Loucy (cell line): ENCODE results near the gene C1QTNF12.

Experiments
- H2AFZ ChIP-seq: fragments of 200-600 bp; sonication (generic); 2 replicates; pipeline ENCODE4 v1.6.0; 2016; ENCODE audit warnings: antibody characterized with exemption, mild to moderate bottlenecking, low read length, moderate library complexity
- H3F3A ChIP-seq: fragments of 200-600 bp; 2 replicates; pipeline ENCODE4 v1.6.0; 2016; ENCODE audit warnings: antibody characterized with exemption, low read depth, mild to moderate bottlenecking
- H3K27me3 ChIP-seq: fragments of 200-600 bp; sonication (generic); 2 replicates; pipeline ENCODE4 v1.6.1; 2014; ENCODE audit warnings: low read length, mild to moderate bottlenecking; ENCODE audit not compliant: insufficient read depth, poor library complexity, severe bottlenecking
- H3K36me3 ChIP-seq: fragments of 200-600 bp; sonication (generic); 2 replicates; pipeline ENCODE4 v1.6.1; 2016; ENCODE audit warnings: low read length; ENCODE audit not compliant: insufficient read depth
- H3K4me1 ChIP-seq: fragments of 200-600 bp; sonication (generic); 2 replicates; pipeline ENCODE4 v1.5.1; 2014; ENCODE audit warnings: low read length, mild to moderate bottlenecking; ENCODE audit not compliant: insufficient read depth, poor library complexity, severe bottlenecking
- H3K4me2 ChIP-seq: fragments of 200-600 bp; sonication (generic); 2 replicates; pipeline ENCODE4 v1.6.0; 2014; ENCODE audit warnings: antibody characterized with exemption, low read length, low read depth, mild to moderate bottlenecking; ENCODE audit not compliant: poor library complexity, severe bottlenecking
- H3K4me3 ChIP-seq: fragments of 200-600 bp; sonication (generic); 2 replicates; pipeline ENCODE4 v1.5.1; 2014; ENCODE audit warnings: low read length, mild to moderate bottlenecking, mixed read lengths; ENCODE audit not compliant: poor library complexity, severe bottlenecking
- H3K79me2 ChIP-seq: fragments of 200-600 bp; sonication (generic); 2 replicates; pipeline ENCODE4 v1.6.1; 2014; ENCODE audit warnings: low read length; ENCODE audit not compliant: insufficient read depth
- H3K9ac ChIP-seq: fragments of 200-600 bp; sonication (generic); 2 replicates; pipeline ENCODE4 v1.6.0; 2014; ENCODE audit warnings: mild to moderate bottlenecking, low read depth, low read length, moderate library complexity; ENCODE audit not compliant: poor library complexity, severe bottlenecking
- H3K9me2 ChIP-seq: fragments of 200-600 bp; sonication (generic); replicated peaks from 2 replicates; pipeline ENCODE4 v1.6.1; 2016; ENCODE audit warnings: low read depth, low read length, mixed read lengths
- H3K9me3 ChIP-seq: fragments of 200-600 bp; sonication (generic); 2 replicates; pipeline ENCODE4 v1.6.1; 2014; ENCODE audit warnings: mild to moderate bottlenecking, antibody characterized with exemption, low read length, low read depth; ENCODE audit not compliant: insufficient read depth
- H4K20me1 ChIP-seq: fragments of 200-600 bp; sonication (generic); 2 replicates; pipeline ENCODE4 v1.6.0; 2014; ENCODE audit warnings: antibody characterized with exemption, low read length, mild to moderate bottlenecking; ENCODE audit not compliant: insufficient read depth, poor library complexity, severe bottlenecking
- EZH2phosphoT487 ChIP-seq: fragments of 200-600 bp; IDR thresholded peaks from 2 replicates; pipeline ENCODE4 v1.6.1; 2018; ENCODE audit warnings: antibody characterized with exemption, mild to moderate bottlenecking, moderate library complexity, borderline replicate concordance
- TF ChIP-seq, protein P1 (sequence below): fragments of 200-600 bp; sonication (generic); conservative IDR thresholded peaks from 2 replicates; pipeline ENCODE4 v1.5.1; 2014; ENCODE audit warnings: mild to moderate bottlenecking, antibody characterized with exemption, low read length

Gene C1QTNF12

DNA sequence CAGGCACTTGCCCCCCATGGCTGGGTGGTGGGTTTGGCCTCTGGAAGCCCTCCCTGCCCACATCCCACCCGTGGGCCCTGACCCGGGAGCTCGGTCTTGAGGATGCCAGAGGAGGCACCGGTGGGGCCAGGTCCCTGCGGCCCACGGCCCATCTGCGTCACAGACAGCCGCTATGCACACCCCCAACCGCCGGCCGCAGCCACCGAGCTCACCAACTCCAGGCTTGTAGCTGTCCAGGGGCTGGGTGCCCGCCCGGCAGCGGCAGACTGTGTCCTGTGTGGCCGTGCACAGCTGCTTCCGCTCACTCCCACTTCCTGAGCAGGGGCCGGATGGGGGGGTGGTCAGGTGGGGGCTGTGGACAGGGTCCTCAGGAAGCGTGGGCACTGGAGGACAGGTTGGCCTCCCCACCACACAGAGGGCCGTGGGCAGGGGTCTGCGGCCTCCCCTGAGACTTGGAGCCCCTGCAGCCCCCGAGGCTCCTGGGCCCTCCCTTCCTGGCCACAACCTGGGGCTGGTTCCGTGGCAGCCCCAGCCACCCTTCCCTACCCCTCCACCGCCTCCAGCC is 33.7 kb downstream of the C1QTNF12 start:
- Histone ChIP-seq H3K79me2 (peaks cover 20% of the 10 kb centered on the region; the same call in 1 of the 2 replicates), H2AFZ (no peak overlapping the region), H3F3A (0 out of 2 replicates have a peak, but pooled peaks cover 3% of the 10 kb centered on the region), H3K9me2 (no peaks in the 10 kb centered on the region), H3K36me3 (peaks cover 18% of the 10 kb centered on the region; the same call in 1 of the 2 replicates), H3K27me3 (no peaks in the 10 kb centered on the region), H3K9ac (peak overlapping the region; percentile 77), H3K4me2 (peak overlapping the region; percentile 78), H3K4me1 (peaks cover 45% of the 10 kb centered on the region), H3K4me3 (peak overlapping the region; percentile 71), H3K9me3 (no peaks in the 10 kb centered on the region), H4K20me1 (no peaks in the 10 kb centered on the region)
- TF ChIP-seq EZH2phosphoT487, result no peak
- TF ChIP-seq, protein P1, sequence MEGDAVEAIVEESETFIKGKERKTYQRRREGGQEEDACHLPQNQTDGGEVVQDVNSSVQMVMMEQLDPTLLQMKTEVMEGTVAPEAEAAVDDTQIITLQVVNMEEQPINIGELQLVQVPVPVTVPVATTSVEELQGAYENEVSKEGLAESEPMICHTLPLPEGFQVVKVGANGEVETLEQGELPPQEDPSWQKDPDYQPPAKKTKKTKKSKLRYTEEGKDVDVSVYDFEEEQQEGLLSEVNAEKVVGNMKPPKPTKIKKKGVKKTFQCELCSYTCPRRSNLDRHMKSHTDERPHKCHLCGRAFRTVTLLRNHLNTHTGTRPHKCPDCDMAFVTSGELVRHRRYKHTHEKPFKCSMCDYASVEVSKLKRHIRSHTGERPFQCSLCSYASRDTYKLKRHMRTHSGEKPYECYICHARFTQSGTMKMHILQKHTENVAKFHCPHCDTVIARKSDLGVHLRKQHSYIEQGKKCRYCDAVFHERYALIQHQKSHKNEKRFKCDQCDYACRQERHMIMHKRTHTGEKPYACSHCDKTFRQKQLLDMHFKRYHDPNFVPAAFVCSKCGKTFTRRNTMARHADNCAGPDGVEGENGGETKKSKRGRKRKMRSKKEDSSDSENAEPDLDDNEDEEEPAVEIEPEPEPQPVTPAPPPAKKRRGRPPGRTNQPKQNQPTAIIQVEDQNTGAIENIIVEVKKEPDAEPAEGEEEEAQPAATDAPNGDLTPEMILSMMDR, result no peak

DNA sequence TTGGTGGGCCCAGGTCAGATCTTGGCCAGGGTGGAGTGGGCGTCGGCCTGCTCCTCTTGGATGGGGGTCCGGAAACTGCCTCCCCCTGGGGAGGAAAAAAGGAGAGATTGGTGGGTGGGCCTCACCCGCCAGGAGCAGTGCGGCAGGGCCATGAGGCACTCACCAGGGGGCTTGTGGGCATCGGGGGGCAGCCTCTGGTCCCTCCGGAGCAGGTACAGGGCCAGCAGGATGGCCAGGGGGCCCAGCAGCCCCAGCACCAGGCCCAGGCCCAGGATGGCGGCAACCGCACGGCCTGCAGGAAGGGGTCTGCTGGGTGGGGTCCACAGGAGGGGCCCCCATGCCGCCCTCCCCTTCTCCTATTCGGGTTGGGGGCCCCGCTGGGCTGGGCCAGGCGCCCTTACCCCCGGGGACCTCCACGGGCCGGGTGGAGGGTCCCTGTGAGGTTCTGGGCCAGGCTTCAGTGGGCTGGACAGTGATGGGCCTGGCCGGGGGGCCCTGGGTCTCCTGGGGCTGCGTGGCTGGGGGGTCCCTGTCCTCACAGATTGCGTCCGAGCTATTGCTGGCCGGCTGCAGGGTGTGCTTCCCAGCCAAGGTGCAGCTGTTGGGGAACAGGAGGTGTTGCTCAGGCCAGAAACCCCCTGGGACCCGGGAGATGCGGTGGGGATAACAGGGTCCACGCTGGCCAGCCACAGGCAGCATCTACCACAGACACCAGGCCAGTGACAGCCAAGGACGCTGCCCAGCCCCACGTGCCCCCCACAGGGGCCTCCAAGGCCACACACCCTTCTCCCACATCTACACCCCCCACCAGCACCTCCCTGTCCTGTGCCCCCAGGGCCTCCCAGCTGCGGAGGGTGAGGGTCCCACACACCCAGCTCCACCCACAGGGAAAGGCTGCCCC is 34.7 kb downstream of the C1QTNF12 start:
- no peaks in the 10 kb centered on the region for H3K9me3 ChIP-seq
- H3K9me2 ChIP-seq, result no peaks in the 10 kb centered on the region
- H3F3A ChIP-seq, result 0 out of 2 replicates have a peak, but pooled peaks cover 3% of the 10 kb centered on the region
- H3K36me3 ChIP-seq, result peaks cover 8% of the 10 kb centered on the region; the same call in 1 of the 2 replicates
- H3K4me3 ChIP-seq, result peak overlapping the region; percentile 68
- no peak overlapping the region for H2AFZ ChIP-seq
- no peaks in the 10 kb centered on the region for H3K27me3 ChIP-seq
- TF ChIP-seq EZH2phosphoT487, result no peak
- TF ChIP-seq, protein P1, result no peak
- H3K4me1 ChIP-seq, result peaks cover 56% of the 10 kb centered on the region
- peaks cover 20% of the 10 kb centered on the region; the same call in 1 of the 2 replicates for H3K79me2 ChIP-seq
- no peaks in the 10 kb centered on the region for H4K20me1 ChIP-seq
- H3K9ac ChIP-seq, result peak overlapping the region; percentile 77
- peak overlapping the region; percentile 78 for H3K4me2 ChIP-seq

DNA sequence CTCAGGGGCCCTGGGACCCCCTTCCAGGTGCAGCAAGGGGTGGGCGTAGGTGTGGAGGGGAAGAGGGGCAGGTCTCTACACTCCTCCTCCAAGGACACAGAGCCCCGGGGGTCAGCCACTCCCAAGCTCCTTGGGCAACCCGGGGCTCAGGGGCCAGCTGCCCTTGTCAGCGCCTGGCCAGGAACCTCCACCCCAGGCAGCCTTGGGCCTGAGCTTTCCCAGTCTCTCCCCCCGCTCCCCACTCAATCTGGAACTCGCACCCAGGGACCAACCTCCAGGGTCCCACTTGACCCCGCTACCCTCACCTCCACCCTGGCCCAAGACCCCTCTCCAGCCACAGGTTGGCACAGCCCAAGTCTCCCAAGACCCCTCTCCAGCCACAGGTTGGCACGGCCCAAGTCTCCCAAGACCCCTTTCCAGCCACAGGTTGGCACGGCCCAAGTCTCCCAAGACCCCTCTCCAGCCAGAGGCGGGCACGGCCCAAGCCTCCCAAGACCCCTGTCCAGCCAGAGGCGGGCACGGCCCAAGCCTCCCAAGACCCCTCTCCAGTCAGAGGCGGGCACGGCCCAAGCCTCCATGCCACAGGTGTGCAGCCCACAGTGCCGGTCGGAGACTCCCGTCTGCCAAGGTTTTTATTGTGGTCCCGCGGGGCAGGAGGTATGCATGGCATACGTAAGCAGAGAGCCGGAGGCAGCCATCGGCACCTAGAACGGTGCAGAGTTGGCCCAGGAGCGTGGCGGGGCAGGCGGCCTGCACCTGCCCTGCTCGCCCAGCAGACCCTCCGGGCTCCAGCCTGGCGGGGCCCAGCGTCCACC is 35.6 kb downstream of the C1QTNF12 start:
- H3K9me3 ChIP-seq, result no peaks in the 10 kb centered on the region
- H3K4me2 ChIP-seq, result peak overlapping the region; percentile 78
- no peak for TF ChIP-seq EZH2phosphoT487
- TF ChIP-seq, protein P1, result no peak
- H3K9ac ChIP-seq, result peak overlapping the region; percentile 77
- 0 out of 2 replicates have a peak, but pooled peaks cover 3% of the 10 kb centered on the region for H3F3A ChIP-seq
- no peak overlapping the region for H2AFZ ChIP-seq
- peak overlapping the region; percentile 68 for H3K4me3 ChIP-seq
- H3K27me3 ChIP-seq, result no peaks in the 10 kb centered on the region
- H3K79me2 ChIP-seq, result peaks cover 20% of the 10 kb centered on the region; the same call in 1 of the 2 replicates
- no peaks in the 10 kb centered on the region for H4K20me1 ChIP-seq
- H3K4me1 ChIP-seq, result peaks cover 64% of the 10 kb centered on the region
- peaks cover 1% of the 10 kb centered on the region; the same call in 1 of the 2 replicates for H3K36me3 ChIP-seq
- H3K9me2 ChIP-seq, result no peaks in the 10 kb centered on the region
